Mononuclear cell (primary cell): ENCODE measurements around the gene FLT1. TPM values are rescaled to one million over a fixed set of nuclear protein-coding genes. Genes with fewer than 3 reads are reported as not detected.

Experiments used
- H3K27me3 ChIP-seq: 2 replicates; pipeline ENCODE4 v1.6.0; 2011; ENCODE audit warnings: low read length, control low read depth; ENCODE audit not compliant: insufficient read depth
- H3K4me1 ChIP-seq: 2 replicates; pipeline ENCODE4 v1.5.1; 2011; ENCODE audit warnings: mild to moderate bottlenecking, low read length, control low read depth; ENCODE audit not compliant: insufficient read depth
- H3K4me3 ChIP-seq: 2 replicates; pipeline ENCODE4 v1.5.1; 2011; ENCODE audit warnings: mild to moderate bottlenecking, low read length, moderate library complexity
- H3K9me3 ChIP-seq: 2 replicates; pipeline ENCODE4 v1.5.1; 2011; ENCODE audit warnings: low read depth, mild to moderate bottlenecking, control low read depth, low read length
- total RNA-seq: library from RNA; depleted of rRNA; stranded (reverse); fragments of >200 nt; gene quantifications from one replicate; pipeline ENCODE4 v1.2.3, GENCODE V29; 2012

The FLT1 gene
- total RNA-seq, 1 donor, result 1.8 TPM

- no peaks in the 10 kb centered on the region for H3K9me3 ChIP-seq
- H3K27me3 ChIP-seq, result no peaks in the 10 kb centered on the region
- no peak overlapping the region for H3K4me3 ChIP-seq
- H3K4me1 ChIP-seq, result peaks cover 35% of the 10 kb centered on the region
Measured at GRCh38 chr13:28420704-28421103, 74.2 kb downstream of the FLT1 start.

DNA sequence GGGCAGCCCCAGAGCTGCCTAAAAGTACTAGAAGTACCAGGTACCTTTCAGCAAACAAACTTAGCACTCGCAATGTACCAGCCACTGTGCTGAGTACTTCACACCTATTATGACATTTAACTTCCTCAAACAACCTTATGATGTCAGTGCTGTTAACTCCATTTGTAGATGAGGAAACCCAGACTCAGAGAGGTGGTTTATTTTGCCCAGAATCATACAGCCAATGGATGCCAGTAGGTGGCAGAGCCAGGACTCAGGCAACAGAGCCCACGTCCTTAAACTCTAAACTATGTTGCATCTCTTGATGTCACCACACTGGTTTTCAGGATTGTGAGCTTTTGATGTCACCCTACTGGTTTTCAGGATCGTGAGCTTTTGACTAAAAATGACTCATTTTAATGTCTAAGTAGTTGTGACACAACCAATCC is 78.9 kb downstream of the FLT1 start:
- no peaks in the 10 kb centered on the region for H3K9me3 ChIP-seq

GRCh38 chr13:28413999-28414398 is 80.9 kb downstream of the FLT1 start:
- Histone ChIP-seq H3K4me1 (peaks cover 12% of the 10 kb centered on the region), H3K4me3 (no peak overlapping the region), H3K27me3 (no peaks in the 10 kb centered on the region), H3K9me3 (no peaks in the 10 kb centered on the region)

More for the DNA sequence above, 78.9 kb downstream of the FLT1 start:
- Histone ChIP-seq H3K27me3 (no peaks in the 10 kb centered on the region), H3K4me1 (peaks cover 11% of the 10 kb centered on the region), H3K4me3 (no peak overlapping the region)

DNA sequence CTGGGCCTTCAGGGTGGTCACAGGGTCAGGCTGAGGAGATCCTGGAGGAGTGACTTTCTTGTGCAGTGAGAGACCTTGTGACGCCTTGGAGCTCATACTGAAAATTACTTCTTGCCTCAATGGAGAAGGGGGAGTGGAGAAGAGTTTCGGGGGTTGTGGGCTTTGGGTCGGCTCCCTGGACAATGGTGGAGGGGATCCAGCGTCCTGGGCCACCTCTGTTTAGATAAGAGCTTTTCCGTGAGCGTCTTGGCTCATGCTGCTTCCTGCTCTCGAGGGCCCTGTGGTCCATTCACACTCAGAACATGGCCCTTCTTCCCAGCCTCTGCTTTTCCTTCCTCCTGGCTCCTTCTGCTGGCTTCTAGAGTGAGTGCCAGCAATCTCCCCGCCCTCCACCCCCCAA is 81.9 kb downstream of the FLT1 start:
- H3K9me3 ChIP-seq, result no peaks in the 10 kb centered on the region
- H3K4me1 ChIP-seq, result peaks cover 19% of the 10 kb centered on the region
- no peaks in the 10 kb centered on the region for H3K27me3 ChIP-seq
- no peak overlapping the region for H3K4me3 ChIP-seq

- Histone ChIP-seq H3K27me3 (no peaks in the 10 kb centered on the region), H3K9me3 (no peaks in the 10 kb centered on the region), H3K4me1 (peaks cover 19% of the 10 kb centered on the region), H3K4me3 (no peak overlapping the region)
Measured at GRCh38 chr13:28411831-28412353, 83.0 kb downstream of the FLT1 start.

DNA sequence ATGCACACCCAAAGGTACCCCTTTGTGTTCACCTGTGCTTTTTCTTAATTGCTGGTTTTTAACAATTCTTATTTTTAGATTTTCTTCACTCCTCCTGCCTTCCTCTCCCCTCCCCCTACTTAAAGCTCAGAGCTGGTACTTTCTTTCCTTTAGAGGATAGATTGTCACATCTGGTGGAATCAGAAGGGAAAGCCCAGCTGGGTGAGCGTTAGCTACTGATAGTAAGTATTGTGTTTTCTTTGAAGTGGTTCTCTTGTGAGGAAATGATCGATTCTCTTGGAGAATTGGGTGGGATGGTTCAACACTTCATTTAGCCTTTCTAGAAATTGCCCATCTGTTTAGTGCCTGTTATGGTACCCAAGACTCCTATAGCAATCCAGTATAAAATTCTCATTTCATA is 84.8 kb downstream of the FLT1 start:
- H3K4me1 ChIP-seq, result peaks cover 13% of the 10 kb centered on the region
- H3K27me3 ChIP-seq, result no peaks in the 10 kb centered on the region
- H3K4me3 ChIP-seq, result no peak overlapping the region
- no peaks in the 10 kb centered on the region for H3K9me3 ChIP-seq

- H3K4me1 ChIP-seq, result peaks cover 13% of the 10 kb centered on the region
- no peaks in the 10 kb centered on the region for H3K9me3 ChIP-seq
- H3K27me3 ChIP-seq, result no peaks in the 10 kb centered on the region
- H3K4me3 ChIP-seq, result no peak overlapping the region
Measured at GRCh38 chr13:28409648-28410047, 85.3 kb downstream of the FLT1 start.

GRCh38 chr13:28408863-28409262 is 86.1 kb downstream of the FLT1 start:
- Histone ChIP-seq H3K27me3 (no peaks in the 10 kb centered on the region), H3K4me1 (peaks cover 13% of the 10 kb centered on the region), H3K9me3 (no peaks in the 10 kb centered on the region), H3K4me3 (no peak overlapping the region)

DNA sequence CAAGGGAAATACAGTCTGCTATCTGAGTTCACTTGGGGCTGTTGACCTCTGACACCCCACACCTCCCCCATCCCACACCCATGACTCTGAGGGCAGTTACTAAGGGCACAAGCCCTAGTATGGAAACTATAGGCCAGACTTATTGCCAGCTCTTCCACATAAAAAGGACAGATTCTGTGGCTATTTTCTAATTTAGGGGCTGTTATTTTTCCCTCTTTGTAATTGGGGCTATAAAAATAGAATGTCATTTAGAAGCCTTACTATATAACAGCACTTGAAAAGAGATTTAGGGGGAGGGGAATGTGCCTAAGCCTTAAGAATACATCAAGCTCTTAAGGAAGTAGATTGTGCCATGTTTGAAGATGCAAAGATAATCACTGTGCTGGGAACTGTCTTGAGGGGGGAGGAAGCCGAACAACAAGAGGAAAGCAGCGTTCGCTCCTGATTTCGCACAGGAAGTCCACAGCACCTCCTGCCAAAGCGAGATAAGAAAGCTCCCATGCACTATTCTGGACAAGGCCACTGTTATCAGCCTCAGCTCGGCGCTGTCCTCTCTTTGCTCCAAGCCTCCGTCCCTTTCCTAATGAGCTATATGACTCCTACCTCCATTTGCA is 86.6 kb downstream of the FLT1 start:
- Histone ChIP-seq H3K9me3 (no peaks in the 10 kb centered on the region), H3K4me1 (peaks cover 13% of the 10 kb centered on the region), H3K4me3 (no peak overlapping the region), H3K27me3 (no peaks in the 10 kb centered on the region)

DNA sequence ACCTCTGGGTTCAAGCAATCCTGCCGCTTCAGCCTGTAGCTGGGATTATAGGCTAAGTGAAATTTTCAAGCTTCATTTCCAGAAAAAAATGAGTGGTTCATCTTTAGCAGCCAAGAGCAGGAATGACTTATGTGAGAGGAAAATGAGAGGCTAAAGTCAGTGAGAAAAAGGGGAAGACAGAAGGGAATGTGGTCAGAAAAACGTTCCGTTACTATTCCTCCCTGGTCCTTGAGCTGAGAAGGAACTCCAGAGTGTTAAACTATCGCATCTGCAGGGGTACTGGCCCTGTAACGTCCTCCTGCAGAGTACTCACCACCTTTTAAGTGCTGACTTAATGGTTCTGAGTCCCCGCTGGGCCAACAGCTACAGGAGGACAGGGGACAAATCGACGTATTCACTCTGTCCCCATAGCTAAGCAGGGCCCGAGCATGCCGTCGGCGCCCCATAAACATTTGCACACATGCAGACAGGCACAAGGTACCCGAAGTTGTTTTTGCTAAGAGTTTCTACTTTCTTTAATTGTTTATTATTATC is 88.1 kb downstream of the FLT1 start:
- Histone ChIP-seq H3K4me1 (peaks cover 18% of the 10 kb centered on the region), H3K9me3 (no peaks in the 10 kb centered on the region), H3K4me3 (no peak overlapping the region), H3K27me3 (no peaks in the 10 kb centered on the region)

- no peak overlapping the region for H3K4me3 ChIP-seq
- no peaks in the 10 kb centered on the region for H3K27me3 ChIP-seq
- peaks cover 18% of the 10 kb centered on the region for H3K4me1 ChIP-seq
- no peaks in the 10 kb centered on the region for H3K9me3 ChIP-seq
Measured at GRCh38 chr13:28402057-28402381, 92.9 kb downstream of the FLT1 start.

DNA sequence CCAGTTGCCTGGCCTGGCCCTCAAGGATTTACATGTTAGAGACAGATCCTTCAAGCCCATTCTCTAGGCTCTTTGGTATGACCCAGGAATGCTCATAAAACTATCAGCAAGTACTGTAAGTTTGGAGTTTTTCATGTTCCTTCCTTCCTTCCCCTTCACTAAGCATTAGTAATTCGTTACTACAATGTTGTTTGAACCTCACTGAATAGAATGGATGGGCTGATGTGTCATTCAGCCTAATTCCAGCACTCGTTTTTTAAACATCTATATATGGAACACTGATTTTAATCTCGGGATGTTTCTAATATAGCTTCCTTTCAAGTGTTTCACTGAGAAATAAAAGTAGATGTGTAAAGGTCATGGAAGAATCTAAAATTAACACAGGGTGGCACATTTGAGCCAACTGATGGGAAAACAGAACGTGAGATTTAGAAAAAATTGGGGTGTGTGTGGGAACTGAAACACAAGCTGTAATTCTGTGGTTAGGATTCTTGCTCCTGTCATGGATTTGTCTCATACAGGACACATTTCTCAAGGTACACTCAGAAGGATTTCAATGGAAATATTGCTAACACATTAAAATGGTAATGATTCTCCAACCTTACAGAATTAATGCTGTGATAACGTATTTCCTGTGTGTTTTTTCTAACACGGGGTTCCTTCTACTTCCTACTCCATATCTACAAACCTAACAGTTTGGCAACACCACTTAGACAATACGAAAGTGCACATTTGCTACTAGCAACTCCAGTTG is 93.4 kb downstream of the FLT1 start:
- Histone ChIP-seq H3K4me1 (peaks cover 18% of the 10 kb centered on the region), H3K4me3 (no peak overlapping the region)

DNA sequence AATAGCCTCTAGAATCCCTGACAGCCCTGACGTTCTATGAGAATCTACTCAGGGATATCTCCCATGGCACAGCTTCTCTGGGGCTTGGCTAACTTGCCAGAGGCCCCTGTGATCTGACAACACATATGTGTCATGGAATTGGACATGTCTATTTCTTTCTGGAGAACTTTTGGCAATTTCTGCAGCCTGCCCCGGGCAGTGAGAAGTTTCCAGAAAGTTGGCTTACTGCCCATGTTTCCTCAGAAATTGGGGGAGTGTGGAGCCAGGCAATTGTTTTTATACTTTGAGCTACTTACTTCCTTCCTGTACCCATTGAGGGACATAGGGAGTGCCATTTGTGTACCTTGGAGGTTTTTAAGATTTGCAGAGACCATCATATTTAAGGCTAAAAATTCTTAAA is 98.9 kb downstream of the FLT1 start:
- Histone ChIP-seq H3K27me3 (no peaks in the 10 kb centered on the region), H3K4me1 (peaks cover 12% of the 10 kb centered on the region), H3K9me3 (no peaks in the 10 kb centered on the region), H3K4me3 (no peak overlapping the region)

More for the DNA sequence above, 93.4 kb downstream of the FLT1 start:
- no peaks in the 10 kb centered on the region for H3K27me3 ChIP-seq
- H3K9me3 ChIP-seq, result no peaks in the 10 kb centered on the region

GRCh38 chr13:28394422-28394821 is 100.5 kb downstream of the FLT1 start:
- H3K9me3 ChIP-seq, result no peaks in the 10 kb centered on the region
- H3K27me3 ChIP-seq, result no peaks in the 10 kb centered on the region
- peaks cover 8% of the 10 kb centered on the region for H3K4me1 ChIP-seq
- no peak overlapping the region for H3K4me3 ChIP-seq

- Histone ChIP-seq H3K4me1 (peaks cover 8% of the 10 kb centered on the region), H3K4me3 (no peak overlapping the region), H3K9me3 (no peaks in the 10 kb centered on the region), H3K27me3 (no peaks in the 10 kb centered on the region)
Measured at GRCh38 chr13:28392896-28393505, 101.9 kb downstream of the FLT1 start.
